ENCODE measurements around the gene SHB. TPM values are rescaled to one million over a fixed set of nuclear protein-coding genes. Genes with fewer than 3 reads are reported as not detected.

SHB gene
- total and polyA plus RNA-seq, 2 of the 13 experiments (the other 11 are each of a cell fraction or from before 2014, with no cell fraction given), result 19.4 to 20.7 TPM

- TF ChIP-seq TFDP1 (CRISPR knock-in tag; IDR thresholded peaks at IDR 0.05; ENCODE audit: borderline replicate concordance) (no peak), U2AF1 (optimal IDR thresholded peaks at IDR 0.05; ENCODE audit: low read depth, low read length) (no peak), MLLT10 (CRISPR knock-in tag; IDR thresholded peaks at IDR 0.05) (no peak), GATAD2A (CRISPR knock-in tag; IDR thresholded peaks at IDR 0.05) (no peak), SYNCRIP (IDR thresholded peaks at IDR 0.05; ENCODE audit: insufficient read depth, low read depth, low read length) (no peak), CEBPZ (IDR thresholded peaks at IDR 0.05; ENCODE audit: low read length) (no peak), ZNF280D (CRISPR knock-in tag; IDR thresholded peaks at IDR 0.05) (no peak), ZNF619 (CRISPR knock-in tag; IDR thresholded peaks at IDR 0.05) (no peak), PRMT3 (CRISPR knock-in tag; IDR thresholded peaks at IDR 0.05; ENCODE audit: borderline replicate concordance, low read depth) (no peak), HNRNPLL (IDR thresholded peaks at IDR 0.05; ENCODE audit: low read depth, low read length, poor library complexity, severe bottlenecking) (no peak), CREM (IDR thresholded peaks at IDR 0.05) (no peak), CREM (CRISPR knock-in tag; IDR thresholded peaks at IDR 0.05) (no peak), ZNF275 (CRISPR knock-in tag; IDR thresholded peaks at IDR 0.05; ENCODE audit: borderline replicate concordance) (no peak), ZNF460 (CRISPR knock-in tag; IDR thresholded peaks at IDR 0.05; ENCODE audit: borderline replicate concordance) (no peak), TAF15 (IDR thresholded peaks at IDR 0.05; ENCODE audit: low read depth, low read length, poor library complexity, severe bottlenecking) (no peak), NFKBIZ (CRISPR knock-in tag; IDR thresholded peaks at IDR 0.05) (no peak), ZNF883 (CRISPR knock-in tag; IDR thresholded peaks at IDR 0.05; ENCODE audit: not compliant biosample characterization) (no peak), FOXM1 (CRISPR knock-in tag; IDR thresholded peaks at IDR 0.05) (no peak), ETS1 (CRISPR knock-in tag; IDR thresholded peaks at IDR 0.05) (no peak)
Measured at GRCh38 chr9:38018958-38019602, 49.9 kb downstream of the SHB start (continued).

Data from HepG2 (cell line).